ENCODE measurements around the gene ZNF701.
A peak's percentile ranks its signal among the peaks of the same experiment; 100 is the strongest.
"Not testable (repeated sequence)": the region's sequence is repeated elsewhere in the genome, so short reads cannot be mapped to it uniquely, and the experiment has no call there.

Gene ZNF701

DNA sequence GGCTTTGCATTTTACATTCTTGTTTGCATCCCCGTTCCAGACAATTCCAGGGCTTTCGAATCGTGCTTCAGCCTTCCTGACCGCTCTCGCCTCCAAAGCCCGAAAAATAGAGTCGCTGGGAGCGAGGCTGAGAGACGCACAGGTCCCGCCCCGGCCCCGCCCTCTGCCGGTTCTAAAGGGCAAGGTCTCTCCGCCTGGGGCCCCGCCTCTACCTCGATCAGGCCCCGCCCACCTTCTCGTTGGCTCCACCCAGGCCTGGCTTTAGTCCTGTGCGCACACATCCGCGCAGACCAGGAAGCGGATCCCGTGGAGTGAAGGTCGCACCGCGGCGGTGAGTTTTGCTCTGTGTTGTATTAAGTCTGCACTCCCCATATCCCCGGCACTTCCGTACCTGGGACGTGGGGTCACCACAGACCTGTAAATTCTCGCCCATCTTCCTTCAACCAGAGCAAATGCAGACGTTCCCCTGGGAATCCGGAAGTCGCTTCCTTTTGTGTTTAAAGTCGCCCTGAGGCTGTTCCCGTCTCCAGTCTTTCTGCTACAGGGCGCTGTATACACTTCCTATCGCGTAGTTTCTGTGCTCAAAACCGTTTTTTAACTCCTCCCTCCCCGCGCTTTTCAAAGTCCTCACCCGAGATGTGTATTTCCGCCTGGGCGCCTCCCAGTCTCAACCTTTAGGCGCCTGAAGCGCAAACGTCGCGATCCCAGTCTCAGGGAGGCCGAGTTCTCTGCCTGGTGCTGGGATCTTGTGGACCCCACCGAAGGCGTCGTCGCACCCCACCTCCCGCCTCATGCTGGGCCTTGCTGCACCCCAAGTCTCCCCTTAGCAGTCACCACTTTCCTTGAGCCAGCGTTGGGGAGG lies at the start of gene ZNF701:
TSS of gene ZNF701 (plus strand) at position 288 of the 862 bp plus-strand sequence. CDS start 3,861 bp downstream, outside the sequence.
- peak; percentile 85 for DNase-seq

DNA sequence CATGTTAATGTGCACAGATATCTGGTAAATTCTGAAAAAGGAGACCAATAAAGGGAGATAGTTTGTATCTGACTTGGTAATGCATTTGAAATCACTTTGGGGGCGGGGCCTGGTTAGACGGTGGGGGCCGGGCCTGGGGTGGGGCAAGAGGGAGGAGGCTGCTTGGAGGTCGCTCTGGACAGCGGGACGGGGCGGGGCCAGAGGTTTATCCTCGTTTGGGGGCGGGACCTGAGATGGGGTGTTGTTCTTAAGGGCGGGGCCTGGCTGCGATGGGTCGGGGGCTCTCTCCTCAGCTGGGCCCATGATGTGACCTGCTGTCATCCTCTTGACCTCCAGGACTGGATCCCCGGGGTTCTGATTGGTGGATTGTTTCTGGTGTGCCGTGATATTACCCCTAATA lies 47.5 kb upstream of the ZNF701 start:
- DNase-seq = no peak

DNA sequence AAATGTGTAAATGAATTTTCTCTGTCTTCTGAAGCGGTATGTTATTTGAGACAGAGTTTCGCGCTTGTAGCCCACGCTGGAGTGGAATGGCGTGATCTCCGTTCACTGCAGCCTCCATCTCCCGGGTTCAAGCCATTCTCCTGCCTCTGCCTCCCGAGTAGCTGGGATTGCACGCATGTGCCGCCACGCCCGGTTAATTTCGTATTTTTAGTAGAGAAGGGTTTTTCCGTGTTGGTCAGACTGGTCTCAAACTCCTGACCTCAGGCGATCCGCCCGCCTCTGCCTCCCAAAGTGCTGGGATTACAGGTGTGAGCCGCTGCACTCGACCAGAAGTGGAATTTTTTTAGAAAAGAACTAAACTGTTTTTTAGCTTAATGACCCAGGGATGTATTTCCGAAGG lies 46.0 kb upstream of the ZNF701 start:
- DNase-seq = no peak

DNA sequence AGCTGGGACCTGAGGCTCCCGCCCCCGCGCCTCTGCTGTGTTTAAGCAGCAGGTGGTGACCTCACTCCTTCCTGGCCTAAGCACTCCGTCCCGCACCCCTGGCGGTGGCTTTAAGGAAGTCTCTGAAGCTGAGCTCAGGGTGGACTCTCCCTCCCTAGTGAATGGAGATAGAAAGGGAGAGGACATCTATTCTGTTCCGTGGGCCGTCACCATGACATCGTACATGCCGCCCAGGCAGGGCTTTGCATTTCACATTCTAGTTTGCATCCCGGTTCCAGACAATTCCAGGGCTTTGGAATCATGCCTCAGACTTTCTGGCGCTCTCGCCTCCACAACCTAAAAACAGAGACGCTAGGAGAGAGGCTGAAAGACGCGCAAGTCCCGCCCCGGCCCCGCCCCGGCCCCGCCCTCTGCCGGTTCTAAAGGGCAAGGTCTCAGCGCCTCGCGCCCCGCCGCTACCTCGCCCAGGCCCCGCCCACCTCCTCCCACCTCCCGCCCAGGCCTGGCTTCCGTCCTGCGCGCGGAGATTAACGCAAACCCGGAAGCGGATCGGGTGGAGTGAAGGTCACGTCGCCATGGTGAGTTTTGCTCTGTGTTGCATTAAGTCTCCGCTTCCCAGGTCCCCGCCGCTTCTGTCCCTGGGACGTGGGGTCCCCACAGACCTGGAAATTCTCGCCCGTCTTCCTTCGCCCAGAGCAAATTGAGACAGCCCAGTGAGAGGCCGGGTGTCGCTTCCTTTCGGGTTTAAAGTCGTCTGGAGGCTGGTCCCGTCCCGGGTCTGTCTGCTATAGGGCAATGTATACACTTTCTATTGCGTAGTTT lies 42.7 kb upstream of the ZNF701 start, which contains the start of gene ZNF808:
TSS of gene ZNF808 (plus strand) at position 535 of the 822 bp plus-strand sequence. CDS start 15,617 bp downstream, outside the sequence.
- peak; percentile 85 for DNase-seq

DNA sequence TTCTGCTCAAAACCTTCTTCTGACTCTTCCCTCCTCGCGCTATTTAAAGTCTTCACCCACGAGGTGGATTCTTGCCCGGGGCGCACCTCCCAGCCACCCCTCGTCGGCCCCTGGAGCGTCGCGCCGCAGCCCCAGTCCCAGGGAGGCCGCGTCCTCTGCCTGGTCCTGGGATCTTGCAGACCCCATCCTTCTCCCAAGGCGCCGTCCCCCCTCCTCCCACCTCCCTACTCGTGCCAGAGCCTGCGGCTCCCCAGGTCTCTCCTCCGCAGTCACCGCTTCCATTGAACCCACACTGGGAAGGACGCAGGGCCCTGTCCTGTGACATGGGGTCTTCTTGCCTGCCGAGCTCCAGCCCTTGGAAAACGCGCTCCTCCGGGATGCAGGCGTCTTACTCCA lies 42.1 kb upstream of the ZNF701 start:
- DNase-seq = no peak

DNA sequence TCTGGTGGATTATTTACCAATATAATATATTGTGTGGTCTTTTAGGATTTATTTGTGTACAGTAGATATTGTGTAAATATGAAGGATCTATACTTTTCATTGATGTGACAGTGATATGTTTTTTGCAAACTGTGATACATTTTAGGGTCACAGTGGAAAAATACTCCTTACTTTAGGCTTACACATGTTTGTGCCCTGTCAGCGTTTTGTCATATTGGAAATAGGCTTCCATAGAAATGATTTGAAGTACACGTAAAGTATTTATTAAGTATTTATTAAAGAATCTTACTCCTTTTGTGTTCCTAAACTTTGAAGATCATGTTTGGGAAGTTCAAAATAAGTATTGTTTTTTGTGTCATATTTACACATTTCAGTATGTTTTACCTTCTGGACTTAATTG lies 37.6 kb upstream of the ZNF701 start:
- no peak for DNase-seq

DNA sequence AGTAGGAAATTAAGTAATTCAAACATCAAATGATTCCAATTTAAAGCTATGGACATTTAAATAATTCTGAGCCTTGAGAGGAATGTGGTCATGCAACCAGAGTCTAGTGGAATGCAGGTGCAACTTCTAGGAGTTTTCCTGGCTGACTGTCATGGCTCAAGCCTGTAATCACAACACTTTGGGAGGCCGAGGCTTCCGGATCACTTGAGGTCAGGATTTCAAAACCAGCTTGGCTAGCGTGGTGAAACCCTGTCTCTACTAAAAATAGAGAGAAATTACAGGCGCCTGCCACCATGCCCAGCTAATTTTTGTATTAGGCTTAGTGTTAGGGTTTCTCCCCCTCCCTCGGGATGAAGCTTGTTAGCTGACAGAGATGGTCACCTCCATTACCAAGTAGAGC lies 36.2 kb upstream of the ZNF701 start:
- DNase-seq = no peak

DNA sequence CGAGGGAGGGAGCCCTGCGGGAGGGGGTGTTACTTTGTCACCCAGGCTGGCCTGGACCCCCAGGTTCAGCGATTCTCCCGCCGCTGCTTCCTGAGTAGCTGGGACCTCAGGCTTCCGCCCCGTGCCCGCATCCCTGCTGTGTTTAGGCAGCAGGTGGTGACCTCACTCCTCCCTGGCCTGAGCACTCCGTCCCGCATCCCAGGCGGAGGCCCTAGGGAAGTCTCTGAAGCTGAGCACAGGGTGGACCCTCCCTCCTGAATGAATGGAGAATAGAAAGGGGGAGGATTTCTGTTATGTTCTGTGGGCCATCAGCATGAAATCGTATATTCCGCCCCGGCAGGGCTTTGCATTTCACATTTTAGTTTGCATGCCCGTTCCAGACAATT lies 34.7 kb upstream of the ZNF701 start:
- not testable (repeated sequence) for DNase-seq

DNA sequence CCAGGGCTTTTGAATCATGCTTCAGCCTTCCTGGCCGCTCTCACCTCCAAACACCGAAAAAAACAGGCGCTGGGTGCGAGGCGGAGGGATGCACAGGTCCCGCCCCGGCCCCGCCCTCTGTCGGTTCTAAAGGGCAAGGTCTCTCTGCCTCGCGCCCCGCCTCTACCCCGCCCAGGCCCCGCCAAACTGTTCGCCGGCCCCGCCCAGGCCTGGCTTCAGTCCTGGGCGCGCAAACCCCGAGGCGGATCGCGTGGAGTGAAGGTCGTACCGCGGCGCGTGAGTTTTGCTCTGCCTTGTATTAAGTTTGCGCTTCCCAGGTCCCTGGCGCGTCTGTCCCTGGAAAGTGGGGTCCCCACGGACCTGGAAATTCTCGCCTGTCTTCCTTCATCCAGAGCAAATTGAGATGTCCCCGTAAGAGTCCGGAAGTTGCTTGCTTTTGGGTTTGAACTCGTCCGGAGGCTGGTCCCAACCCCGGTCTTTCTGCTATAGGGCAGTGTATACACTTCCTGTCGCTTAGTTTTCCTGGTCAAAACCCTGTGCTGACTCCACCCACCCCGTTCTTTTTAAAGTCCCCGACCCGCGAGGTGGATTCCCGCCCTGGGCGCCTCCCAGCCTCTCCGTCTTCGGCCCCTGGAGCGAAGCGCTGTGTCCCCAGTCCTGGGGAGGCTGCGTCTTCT lies 34.2 kb upstream of the ZNF701 start:
- no peak for DNase-seq

DNA sequence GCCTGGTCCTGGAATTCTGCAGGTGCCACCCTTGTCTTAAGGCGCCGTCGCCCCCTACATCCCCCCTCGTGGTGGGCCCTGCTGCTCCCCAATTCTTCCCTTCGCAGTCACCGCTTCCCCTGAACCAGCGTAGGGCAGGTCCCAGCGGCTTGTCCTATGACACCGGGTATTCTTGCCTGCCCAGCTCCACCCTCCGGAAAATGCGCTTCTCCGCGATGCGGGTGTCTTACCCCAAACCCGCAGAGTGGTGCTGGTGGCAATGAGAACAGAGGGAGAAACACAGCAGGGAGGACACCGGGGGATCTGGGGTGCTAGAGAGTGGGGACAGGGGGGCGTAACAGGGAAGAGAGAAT lies 33.7 kb upstream of the ZNF701 start:
- no peak for DNase-seq

DNA sequence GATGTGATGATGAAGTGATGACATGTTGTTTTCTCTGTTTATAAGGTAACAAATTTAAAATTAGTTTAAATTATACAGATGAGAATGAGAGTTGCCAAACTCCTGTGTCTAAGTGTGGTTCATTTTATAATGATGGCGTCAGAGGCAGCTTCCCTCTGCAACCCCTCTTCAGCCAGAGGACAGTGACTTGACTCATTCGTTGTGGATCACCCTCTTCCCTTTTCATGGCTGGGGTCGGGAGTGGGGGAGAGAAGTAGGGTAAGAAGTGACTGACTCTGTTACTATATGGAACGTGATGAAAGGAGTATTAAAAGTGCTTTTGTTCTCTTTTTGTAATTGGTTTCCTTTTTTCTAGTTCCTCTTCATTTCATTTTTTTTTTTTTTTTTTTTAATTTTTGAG lies 31.3 kb upstream of the ZNF701 start:
- not testable (repeated sequence) for DNase-seq

DNA sequence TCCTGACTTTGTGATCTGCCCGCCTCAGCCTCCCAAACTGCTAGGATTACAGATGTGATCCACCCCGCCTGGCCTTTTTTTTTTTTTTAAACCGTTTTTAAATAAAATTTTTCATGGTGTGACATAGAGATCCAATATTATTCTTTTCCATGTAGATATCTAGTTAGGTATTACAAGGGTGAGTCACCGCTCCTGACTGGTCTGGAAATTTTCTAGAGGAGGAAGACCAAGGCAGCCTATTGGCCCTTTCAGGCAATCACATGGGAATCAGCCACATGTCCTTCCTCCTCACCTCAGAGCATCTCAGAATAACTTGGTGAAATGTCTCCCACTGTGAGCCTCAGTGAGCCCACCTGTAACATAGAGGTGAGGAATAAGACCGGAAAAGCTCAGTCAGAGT lies 28.9 kb upstream of the ZNF701 start:
- not testable (repeated sequence) for DNase-seq

DNA sequence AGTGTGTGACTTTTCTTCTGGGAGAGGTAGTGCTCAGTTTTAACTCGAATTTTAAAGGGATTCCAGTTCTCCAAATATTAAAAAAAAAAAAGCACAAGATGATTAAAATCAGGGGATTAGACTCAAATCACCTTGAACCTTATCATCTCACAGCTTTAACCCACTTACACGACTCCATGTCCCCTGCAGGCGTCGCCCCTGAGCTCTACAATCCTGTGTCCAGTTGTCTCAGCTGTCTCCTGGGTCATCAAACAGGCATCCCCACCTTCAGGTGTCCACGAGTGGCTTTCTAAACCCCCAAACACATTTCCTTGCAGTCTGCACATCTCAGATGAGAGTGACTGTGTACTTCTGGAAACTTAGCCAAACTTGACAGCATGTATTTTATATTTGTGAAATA lies 28.5 kb upstream of the ZNF701 start:
- no peak for DNase-seq

DNA sequence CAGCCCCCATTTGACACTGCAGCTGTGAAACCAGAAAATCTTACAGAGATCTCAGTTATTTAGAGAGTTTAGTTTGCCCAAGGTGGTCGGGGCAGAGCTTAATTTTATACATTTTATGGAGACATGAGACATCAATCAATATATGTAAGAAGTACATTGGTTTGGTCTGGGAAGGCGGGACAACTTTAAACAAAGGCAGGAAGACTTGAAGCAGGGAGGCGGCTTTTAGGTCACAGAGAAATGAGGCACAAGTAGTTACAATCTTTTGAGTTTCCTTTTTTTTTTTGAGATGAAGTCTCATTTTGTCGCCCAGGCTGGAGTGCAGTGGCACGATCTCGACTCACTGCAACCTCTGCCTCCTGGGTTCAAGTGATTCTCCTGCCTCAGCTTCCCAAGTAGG lies 27.5 kb upstream of the ZNF701 start:
- not testable (repeated sequence) for DNase-seq

DNA sequence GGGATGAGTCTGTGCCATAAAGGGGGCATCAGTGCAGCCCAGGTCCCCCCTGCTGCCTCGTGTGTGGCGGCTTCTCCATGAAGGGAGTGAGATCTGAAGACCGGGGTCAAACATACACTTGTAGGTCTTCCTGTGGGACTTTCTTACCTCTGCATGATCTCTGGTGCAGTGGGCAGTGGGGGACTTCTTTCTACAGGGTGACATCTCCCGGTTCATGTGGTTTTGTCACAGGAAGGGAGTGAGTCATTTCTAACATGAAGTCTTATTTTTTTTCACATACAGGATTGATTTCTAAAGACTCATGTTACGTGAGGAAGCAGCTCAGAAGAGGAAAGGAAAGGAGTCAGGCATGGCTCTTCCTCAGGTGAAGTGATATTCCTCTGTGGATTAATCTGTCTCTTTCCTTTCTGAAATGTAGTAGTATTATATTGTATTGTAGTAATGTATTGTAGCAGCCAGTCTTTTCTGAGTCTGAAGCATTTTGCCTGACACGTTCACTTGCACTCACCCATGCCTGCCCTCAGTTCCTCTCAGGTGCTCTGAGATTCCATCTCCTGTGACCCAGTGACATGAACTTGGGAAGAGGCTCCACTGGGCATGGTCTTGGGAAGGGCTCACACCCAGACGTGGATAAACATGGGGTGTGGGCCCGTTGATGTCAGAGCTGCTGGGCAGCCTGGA lies 27.0 kb upstream of the ZNF701 start:
- DNase-seq = no peak

DNA sequence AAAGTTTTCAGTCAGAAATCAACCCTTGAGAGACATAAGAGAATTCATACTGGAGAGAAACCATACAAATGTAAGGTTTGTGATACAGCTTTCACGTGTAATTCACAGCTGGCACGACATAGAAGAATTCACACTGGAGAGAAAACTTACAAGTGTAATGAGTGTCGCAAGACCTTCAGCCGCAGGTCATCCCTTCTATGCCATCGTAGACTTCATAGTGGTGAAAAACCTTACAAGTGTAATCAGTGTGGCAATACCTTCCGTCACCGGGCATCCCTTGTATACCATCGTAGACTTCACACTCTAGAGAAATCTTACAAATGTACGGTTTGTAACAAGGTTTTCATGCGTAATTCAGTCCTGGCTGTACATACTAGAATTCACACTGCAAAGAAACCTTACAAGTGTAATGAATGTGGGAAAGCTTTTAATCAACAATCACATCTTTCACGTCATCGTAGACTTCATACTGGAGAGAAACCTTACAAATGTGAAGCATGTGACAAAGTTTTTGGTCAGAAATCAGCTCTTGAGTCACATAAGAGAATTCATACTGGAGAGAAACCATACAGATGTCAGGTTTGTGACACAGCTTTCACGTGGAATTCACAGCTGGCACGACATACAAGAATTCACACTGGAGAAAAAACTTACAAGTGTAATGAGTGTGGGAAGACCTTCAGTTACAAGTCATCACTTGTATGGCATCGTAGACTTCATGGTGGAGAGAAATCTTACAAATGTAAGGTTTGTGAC lies 15.7 kb upstream of the ZNF701 start:
- no peak for DNase-seq

DNA sequence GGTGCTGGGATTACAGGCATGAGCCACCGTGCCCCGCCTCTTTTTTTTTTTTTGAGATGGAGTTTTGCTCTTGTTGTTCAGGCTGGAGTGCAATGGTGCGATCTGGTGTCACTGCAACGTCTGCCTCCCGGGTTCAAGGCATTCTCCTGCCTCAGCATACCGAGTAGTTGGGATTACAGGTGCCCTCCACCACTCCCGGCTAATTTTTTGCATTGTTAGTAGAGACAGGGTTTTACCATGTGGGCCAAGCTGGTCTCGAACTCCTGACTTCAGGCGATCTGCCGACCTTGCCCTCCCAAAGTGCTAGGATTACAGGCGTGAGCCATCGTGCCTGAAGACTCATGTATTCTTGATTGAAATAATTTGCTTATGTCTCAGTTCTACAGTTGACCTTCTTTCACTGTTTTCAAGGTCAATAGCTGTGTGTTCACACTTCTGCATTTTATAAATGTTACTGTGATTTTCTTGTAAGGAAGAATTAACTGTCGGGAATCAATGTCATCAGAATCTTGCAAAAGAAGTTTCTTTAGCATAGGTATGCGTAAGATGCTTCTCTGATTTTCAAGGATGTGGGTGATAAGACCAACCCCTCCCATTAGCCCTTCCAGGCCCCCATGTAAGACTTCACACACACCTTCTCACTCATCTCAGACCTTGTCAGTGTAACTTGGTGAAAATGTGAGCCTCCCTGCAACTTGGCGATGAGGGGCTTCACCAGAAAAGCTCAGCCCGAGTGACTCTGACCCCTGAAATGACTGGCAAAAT lies 12.7 kb upstream of the ZNF701 start:
- DNase-seq = no peak

DNA sequence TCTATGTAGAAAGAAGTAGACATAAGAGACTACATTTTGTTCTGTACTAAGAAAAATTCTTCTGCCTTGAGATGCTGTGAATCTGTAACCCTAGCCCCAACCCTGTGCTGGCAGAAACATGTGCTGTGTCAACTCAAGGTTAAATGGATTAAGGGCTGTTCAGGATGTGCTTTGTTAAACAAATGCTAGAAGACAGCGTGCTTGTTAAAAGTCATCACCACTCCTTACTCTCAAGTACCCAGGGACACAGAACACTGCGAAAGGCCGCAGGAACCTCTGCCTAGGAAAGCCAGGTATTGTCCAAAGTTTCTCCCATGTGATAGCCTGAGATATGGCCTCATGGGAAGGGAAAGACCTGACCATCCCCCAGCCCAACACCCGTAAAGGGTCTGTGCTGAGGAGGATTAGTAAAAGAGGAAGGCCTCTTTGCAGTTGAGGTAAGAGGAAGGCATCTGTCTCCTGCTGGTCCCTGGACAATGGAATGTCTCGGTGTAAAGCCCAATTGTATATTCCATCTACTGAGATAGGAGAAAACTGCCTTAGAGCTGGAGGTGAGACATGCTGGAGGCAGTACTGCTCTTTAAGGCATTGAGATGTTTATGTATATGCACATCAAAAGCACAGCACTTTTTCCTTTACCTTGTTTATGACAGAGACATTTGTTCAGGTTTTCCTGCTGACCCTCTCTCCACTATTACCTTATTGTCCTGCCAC lies 11.2 kb upstream of the ZNF701 start:
- not testable (repeated sequence) for DNase-seq

DNA sequence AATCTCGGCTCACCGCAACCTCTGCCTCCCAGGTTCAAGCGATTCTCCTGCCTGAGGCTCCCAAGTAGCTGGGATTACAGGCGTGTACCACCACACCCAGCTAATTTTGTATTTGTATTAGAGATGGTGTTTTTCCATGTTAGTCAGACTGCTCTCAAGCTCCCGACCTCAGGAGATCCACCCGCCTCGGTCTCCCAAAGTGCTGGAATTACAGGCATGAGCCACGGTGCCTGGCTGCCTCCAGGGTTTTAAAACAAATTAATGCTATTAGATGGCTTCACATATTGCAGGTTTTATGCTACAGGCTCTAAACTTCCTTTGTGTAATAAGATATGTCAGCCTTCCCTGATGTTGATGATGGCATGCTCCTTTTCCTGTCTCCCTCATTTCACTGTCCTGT lies 8.5 kb upstream of the ZNF701 start:
- DNase-seq = not testable (repeated sequence)

DNA sequence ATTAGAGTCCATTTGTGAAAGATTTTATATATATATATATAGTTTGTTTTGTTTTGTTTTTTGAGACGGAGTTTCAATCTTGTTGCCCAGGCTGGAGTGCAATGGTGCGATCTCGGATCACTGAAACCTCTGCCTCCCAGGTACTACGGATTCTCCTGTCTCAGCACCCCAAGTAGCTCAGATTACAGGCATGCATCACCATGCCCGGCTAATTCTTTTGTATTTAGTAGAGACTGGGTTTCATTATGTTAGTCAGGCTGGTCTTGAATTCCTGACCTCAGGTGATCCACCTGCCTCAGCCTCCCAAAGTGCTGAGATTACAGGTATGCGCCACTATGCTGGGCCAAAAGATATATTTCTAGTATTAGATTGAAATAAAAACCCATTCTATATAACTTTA lies 4.0 kb upstream of the ZNF701 start:
- no peak for DNase-seq

DNA sequence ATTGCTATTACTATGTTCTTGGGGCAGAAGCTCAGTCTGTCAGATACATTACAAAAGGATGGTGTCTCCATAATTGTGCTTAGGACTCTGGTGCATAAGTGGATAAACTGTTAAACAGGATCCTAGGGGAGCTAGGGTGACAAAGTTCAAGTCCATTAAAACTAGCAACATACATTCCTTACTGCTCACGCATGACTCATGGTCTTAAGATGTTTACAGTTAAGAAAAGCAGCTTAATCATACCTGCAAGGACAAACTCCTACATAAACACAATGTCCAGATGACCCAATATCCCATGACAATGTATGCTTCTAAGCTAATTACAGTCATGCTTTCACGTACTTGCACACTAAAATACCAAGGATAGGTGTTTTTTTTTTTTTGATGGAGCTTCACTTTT lies 3.5 kb upstream of the ZNF701 start:
- no peak for DNase-seq

Data from COR-L47 (cell line).